ENCODE data around the gene CDH4. TPM values are rescaled to one million over a fixed set of nuclear protein-coding genes. Genes with fewer than 3 reads are reported as not detected.

The CDH4 gene
- total and polyA plus RNA-seq, 4 experiments from 2014 or later = 0.39 to 1.1 (median 0.41) TPM; not detected in 1

DNA sequence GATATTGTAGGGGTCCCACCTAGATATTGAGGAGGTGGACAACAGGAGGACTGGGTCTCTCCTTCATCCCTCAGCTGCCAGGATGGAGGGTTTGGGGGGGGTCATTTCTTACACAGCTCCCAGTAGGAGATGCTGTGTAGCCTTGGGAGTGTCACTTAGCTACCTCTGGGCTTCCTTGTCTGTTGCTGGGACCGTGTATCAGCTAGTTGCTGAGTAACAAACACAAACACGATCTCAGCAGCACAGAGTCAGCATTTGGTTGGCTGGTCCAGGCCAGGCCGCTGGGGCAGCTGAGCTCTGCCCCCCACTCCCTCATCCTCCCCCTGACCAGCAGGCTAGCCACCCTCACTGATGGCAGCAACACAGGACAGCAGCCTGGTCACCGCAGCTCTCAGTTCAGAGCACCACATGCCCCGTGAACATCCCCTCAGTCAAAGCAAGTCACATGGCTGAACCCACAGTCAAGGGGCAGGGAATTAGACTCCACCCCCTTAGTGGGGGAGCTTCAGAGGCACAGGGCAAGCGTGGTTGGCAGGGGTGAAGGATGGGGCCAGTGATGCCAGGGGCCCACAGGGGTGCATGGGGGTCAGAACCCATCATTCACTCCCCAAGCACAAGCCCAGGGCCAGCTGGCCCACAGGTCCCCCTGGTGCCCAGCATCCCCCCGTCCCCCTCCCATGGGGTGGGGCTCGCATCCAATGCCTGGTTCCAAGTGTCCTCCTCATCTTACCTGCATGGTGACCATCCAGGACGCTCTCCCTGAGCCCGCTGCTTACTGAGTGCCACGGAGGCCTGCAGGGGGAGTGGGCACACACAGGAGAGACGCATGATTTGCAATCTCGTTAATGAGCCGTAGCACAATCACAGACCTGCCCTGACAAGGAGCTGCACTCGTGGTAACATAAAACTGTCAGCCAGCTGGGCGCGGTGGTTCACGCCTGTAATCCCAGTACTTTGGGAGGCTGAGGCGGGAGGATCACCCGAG is 701.3 kb downstream of the CDH4 start:
- no peak for DNase-seq
- CTCF ChIA-PET (ENCODE audit: partially characterized antibody) = no interaction called here

DNA sequence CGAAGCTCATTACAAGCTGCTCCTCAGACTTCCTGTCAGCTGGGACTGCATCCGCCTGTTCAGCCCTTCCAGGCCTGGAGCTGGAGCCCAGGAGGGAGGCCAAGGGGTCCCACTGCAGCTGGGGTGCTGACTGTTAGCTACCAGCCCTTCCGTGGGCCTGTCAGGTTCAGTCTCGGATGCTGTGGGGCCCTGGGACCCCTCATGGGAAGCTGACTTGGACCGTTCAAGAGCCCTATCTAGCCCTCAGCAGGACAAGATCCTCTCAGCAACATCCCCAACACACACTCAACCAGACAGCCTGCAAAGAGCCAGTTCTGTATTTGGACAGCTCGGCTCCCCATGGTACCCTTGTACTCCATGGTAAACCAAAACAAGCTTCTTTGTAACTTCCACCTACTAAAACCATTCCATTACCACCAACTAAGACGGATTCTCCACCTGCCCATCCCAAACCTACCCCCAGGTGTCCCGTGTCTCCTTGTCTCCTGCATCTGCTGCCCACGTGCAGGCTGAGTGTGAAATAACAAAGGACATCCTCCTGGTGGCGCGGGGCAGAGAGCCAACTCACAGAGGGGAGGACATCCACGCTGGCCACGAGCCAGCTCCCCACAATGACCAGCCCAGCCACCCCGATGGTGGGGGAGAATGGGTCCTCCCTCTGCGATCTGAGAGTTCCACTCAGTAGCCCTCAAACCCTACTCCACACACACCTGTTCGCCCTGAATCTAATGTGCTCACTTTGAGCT is 702.4 kb downstream of the CDH4 start:
- ChIA-PET CTCF (ENCODE audit: partially characterized antibody) (no interaction called here), POLR2A (ENCODE audit: partially characterized antibody) (no interaction called here)
- intact Hi-C loops (cut with micrococcal nuclease) = no loop called here
- no peak overlapping the region for H3K27ac Mint-ChIP-seq
- H3K9me3 ChIP-seq (ENCODE audit: control insufficient read depth in 1 of 2, low read length in 2 of 2) = no peaks in the 10 kb centered on the region
- H3K4me1 ChIP-seq (ENCODE audit: insufficient read depth, low read length) = no peaks in the 10 kb centered on the region
- H3K27me3 Mint-ChIP-seq = peaks cover 5 to 14% of the 10 kb centered on the region in 2 donors
- H3K4me1 Mint-ChIP-seq = no peaks in the 10 kb centered on the region
- H3K4me3 ChIP-seq (ENCODE audit: low read length in 2 of 2) = no peak overlapping the region
- peaks cover 0 to 1% (median 0%) of the 10 kb centered on the region in 8 donors for H3K9me3 Mint-ChIP-seq
- H3K27ac ChIP-seq (ENCODE audit: low read depth, low read length) = no peak overlapping the region
- no peaks in the 10 kb centered on the region for H3K27me3 ChIP-seq (ENCODE audit: insufficient read depth, low read length)
- H3K4me3 Mint-ChIP-seq = no peak overlapping the region
- DNase-seq = no peak
- no peaks in the 10 kb centered on the region for H3K36me3 ChIP-seq (ENCODE audit: insufficient read depth, low read length)
- H3K36me3 Mint-ChIP-seq = no peaks in the 10 kb centered on the region

More for the DNA sequence above, 701.3 kb downstream of the CDH4 start:
- H3K4me1 Mint-ChIP-seq = no peaks in the 10 kb centered on the region
- H3K36me3 Mint-ChIP-seq = no peaks in the 10 kb centered on the region
- Histone ChIP-seq H3K9me3 (ENCODE audit: control insufficient read depth in 1 of 2, low read length in 2 of 2) (no peaks in the 10 kb centered on the region), H3K4me3 (ENCODE audit: low read length in 2 of 2) (no peak overlapping the region), H3K27ac (ENCODE audit: low read depth, low read length) (no peak overlapping the region), H3K4me1 (ENCODE audit: insufficient read depth, low read length) (no peaks in the 10 kb centered on the region), H3K27me3 (ENCODE audit: insufficient read depth, low read length) (no peaks in the 10 kb centered on the region), H3K36me3 (ENCODE audit: insufficient read depth, low read length) (no peaks in the 10 kb centered on the region)
- intact Hi-C loops (cut with micrococcal nuclease) = no loop called here
- H3K27me3 Mint-ChIP-seq = peaks cover 5 to 14% of the 10 kb centered on the region in 2 donors
- peaks cover 0 to 3% (median 0%) of the 10 kb centered on the region in 8 donors for H3K9me3 Mint-ChIP-seq
- POLR2A ChIA-PET (ENCODE audit: partially characterized antibody) = no interaction called here
- H3K4me3 Mint-ChIP-seq = no peak overlapping the region
- no peak overlapping the region for H3K27ac Mint-ChIP-seq

DNA sequence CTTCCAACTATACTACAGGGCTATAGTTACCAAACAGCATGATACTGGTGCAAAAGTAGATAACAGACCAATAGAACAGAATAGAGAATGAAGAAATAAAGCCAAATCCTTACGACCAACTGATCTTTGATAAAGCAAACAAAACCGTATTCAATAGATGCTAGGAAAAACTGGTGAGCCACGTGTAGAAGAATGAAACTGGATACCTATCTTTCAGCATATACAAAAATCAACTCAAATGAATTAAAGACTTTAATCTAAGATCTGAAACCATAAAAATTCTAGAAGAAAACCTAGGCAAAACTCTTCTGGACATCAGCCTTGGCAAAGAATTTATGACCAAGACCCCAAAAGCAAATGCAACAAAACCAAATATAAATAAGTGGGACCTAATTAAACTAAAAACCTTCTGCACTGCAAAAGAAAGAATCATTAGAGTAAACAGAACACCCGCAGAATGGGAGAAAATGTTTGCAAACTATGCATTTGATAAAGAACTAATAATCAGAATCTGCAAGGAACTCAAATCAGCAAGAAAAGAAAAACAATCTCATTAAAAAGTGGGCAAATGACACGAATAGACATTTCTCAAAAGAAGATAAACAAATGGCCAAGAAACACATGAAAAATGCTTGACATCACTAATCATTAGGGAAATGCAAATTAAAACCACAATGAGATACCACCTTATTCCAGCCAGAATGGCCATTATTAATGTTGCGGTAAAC is 703.8 kb downstream of the CDH4 start:
- Histone ChIP-seq H3K9me3 (ENCODE audit: control insufficient read depth in 1 of 2, low read length in 2 of 2) (no peaks in the 10 kb centered on the region), H3K27me3 (ENCODE audit: insufficient read depth, low read length) (no peaks in the 10 kb centered on the region), H3K36me3 (ENCODE audit: insufficient read depth, low read length) (no peaks in the 10 kb centered on the region), H3K4me3 (ENCODE audit: low read length in 2 of 2) (no peak overlapping the region), H3K4me1 (ENCODE audit: insufficient read depth, low read length) (no peaks in the 10 kb centered on the region), H3K27ac (ENCODE audit: low read depth, low read length) (no peak overlapping the region)
- no peaks in the 10 kb centered on the region for H3K36me3 Mint-ChIP-seq
- H3K27me3 Mint-ChIP-seq = peaks cover 5 to 14% of the 10 kb centered on the region in 2 donors
- ChIA-PET CTCF (ENCODE audit: partially characterized antibody) (no interaction called here), POLR2A (ENCODE audit: partially characterized antibody) (no interaction called here)
- H3K4me1 Mint-ChIP-seq = no peaks in the 10 kb centered on the region
- no peak for DNase-seq
- H3K27ac Mint-ChIP-seq = no peak overlapping the region
- intact Hi-C loops (cut with micrococcal nuclease) = no loop called here
- no peak overlapping the region for H3K4me3 Mint-ChIP-seq
- peaks cover 0 to 1% (median 0%) of the 10 kb centered on the region in 8 donors for H3K9me3 Mint-ChIP-seq

DNA sequence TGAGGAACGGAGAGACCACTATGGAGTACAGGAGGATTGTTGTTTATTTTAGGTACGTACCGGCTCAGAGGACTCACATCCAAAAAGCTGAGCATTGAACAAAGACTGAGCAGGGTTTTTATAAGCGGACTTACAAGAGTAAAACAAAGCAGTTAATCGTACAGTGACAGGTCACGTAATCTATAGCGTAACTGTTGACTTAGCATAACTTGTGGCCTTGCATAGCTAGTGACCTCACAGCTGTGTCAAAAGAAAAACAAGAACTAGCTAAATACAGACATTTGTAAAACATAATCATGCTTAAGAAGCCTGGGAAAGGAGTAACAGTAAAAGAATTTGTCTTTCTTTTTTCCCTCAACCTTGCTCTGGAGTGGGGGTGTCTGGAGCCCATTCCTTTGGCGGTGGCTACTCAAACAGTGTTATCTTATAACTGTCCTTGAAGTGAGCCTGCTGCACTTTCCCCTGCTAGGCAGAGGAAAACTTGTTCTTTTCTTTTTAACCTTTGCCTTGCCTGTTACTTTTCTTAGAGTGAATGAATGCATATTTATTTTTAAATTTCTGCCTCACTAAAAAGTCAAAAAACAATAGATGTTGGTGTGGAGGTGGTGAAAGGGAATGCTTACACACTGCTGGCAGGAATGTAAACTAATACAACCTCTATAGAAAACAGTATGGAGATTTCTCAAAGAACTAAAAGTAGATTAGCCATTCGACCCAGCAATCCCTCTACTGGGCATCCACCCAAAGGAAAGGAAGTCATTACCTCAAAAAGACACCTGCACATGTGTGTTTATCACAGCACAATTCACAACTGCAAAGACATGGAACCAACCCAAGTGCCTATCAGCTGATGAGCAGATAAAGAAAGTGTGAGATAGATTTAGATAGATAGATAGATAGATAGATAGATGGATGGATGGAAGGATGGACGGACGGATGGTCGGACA is 704.6 kb downstream of the CDH4 start:
- intact Hi-C loops (cut with micrococcal nuclease) = no loop called here
- Histone ChIP-seq H3K27ac (ENCODE audit: low read depth, low read length) (no peak overlapping the region), H3K36me3 (ENCODE audit: insufficient read depth, low read length) (no peaks in the 10 kb centered on the region), H3K4me1 (ENCODE audit: insufficient read depth, low read length) (no peaks in the 10 kb centered on the region), H3K27me3 (ENCODE audit: insufficient read depth, low read length) (no peaks in the 10 kb centered on the region), H3K4me3 (ENCODE audit: low read length in 2 of 2) (no peak overlapping the region), H3K9me3 (ENCODE audit: control insufficient read depth in 1 of 2, low read length in 2 of 2) (no peaks in the 10 kb centered on the region)
- Mint-ChIP-seq H3K4me3 (no peak overlapping the region), H3K36me3 (no peaks in the 10 kb centered on the region), H3K9me3 (peaks cover 0 to 1% (median 0%) of the 10 kb centered on the region in 8 donors), H3K4me1 (no peaks in the 10 kb centered on the region), H3K27ac (no peak overlapping the region), H3K27me3 (peaks cover 5 to 20% of the 10 kb centered on the region in 2 donors)
- ChIA-PET CTCF (ENCODE audit: partially characterized antibody) (no interaction called here), POLR2A (ENCODE audit: partially characterized antibody) (no interaction called here)
- no peak for DNase-seq

DNA sequence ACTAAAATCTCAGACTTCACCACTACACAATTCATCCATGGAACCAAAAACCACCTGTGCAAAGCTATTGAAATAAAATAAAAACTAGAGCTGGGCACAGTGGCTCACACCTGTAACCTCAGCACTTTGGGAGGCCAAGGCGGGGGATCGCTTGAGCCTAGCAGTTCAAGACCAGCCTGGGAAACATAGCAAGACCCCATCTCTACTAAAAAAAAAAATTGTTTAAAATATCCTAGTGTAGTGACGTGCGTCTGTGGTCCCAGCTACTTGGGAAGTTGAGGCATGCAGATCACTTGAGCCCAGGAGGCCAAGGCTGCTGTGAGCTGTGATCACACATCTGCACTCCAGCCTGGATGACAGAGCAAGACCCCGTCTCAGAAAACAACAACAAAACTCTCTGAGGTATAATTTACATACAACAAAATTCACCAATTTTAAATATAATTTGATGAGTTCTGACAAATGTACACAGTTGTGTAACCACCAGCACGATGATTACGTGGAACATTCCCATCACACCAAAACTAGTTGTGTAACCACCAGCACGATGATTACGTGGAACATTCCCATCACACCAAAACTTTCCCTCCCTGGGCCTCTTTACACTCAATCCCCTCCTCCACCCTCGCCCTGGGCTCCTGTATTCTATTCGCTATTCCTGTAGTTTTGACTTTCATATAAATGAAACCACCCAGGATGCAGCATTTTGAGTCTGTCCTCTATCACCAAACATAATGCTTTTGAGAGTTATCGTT is 706.1 kb downstream of the CDH4 start:
- no peak for DNase-seq
- Histone ChIP-seq H3K4me3 (ENCODE audit: low read length in 2 of 2) (no peak overlapping the region), H3K36me3 (ENCODE audit: insufficient read depth, low read length) (no peaks in the 10 kb centered on the region), H3K9me3 (ENCODE audit: control insufficient read depth in 1 of 2, low read length in 2 of 2) (no peaks in the 10 kb centered on the region), H3K27me3 (ENCODE audit: insufficient read depth, low read length) (no peaks in the 10 kb centered on the region), H3K4me1 (ENCODE audit: insufficient read depth, low read length) (no peaks in the 10 kb centered on the region), H3K27ac (ENCODE audit: low read depth, low read length) (no peak overlapping the region)
- Mint-ChIP-seq H3K36me3 (no peaks in the 10 kb centered on the region), H3K27me3 (peaks cover 2 to 23% of the 10 kb centered on the region in 2 donors), H3K9me3 (no peaks in the 10 kb centered on the region), H3K4me3 (peak overlapping the region in 1 of 8 donors; percentile 45), H3K4me1 (no peaks in the 10 kb centered on the region), H3K27ac (no peak overlapping the region)
- ChIA-PET POLR2A (ENCODE audit: partially characterized antibody) (no interaction called here), CTCF (ENCODE audit: partially characterized antibody) (no interaction called here)
- intact Hi-C loops (cut with micrococcal nuclease) = no loop called here
